Measurements from ENCODE around the gene PDE4D.

The PDE4D gene

DNA sequence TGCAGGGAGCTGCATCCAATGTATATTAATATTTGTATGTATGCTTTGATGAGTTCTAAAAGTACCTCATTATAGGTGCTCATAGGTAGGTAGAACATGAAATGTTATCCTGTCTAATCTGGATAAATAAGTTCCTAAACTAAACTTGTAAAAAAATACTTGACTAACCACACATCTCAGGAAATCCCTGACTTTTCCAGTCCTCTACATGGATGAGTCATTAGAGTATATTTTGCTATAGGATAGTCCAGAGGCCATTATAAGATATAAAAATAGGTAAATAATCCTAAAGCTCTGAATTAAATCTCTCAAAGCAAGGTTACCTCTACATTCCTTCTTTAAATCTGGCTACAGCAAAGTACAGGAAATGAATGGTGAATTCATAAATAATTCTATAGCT is 906.3 kb downstream of the PDE4D start:
- Histone ChIP-seq H3K4me1 (ENCODE audit: insufficient read depth, insufficient read length) (no peaks in the 10 kb centered on the region), H3K9ac (ENCODE audit: insufficient read length, low read depth) (no peak overlapping the region), H3K27me3 (ENCODE audit: insufficient read depth, insufficient read length) (no peaks in the 10 kb centered on the region), H3K4me3 (ENCODE audit: insufficient read length, low read depth) (no peak overlapping the region), H3K36me3 (ENCODE audit: insufficient read depth, insufficient read length, low read length) (peaks cover 31% of the 10 kb centered on the region), H3K9me3 (ENCODE audit: insufficient read depth, low read length) (no peaks in the 10 kb centered on the region)
- DNase-seq (ENCODE audit: low read depth, low spot score): no peak
- TF ChIP-seq ZNF274 (IDR thresholded peaks at IDR 0.05; ENCODE audit: low read depth, low read length): no peak
- TF ChIP-seq SUZ12 (IDR thresholded peaks at IDR 0.05; ENCODE audit: extremely low read depth, insufficient read depth, insufficient read length): no peak
- TF ChIP-seq YY1 (IDR thresholded peaks at IDR 0.05; ENCODE audit: insufficient read depth, insufficient read length): no peak

DNA sequence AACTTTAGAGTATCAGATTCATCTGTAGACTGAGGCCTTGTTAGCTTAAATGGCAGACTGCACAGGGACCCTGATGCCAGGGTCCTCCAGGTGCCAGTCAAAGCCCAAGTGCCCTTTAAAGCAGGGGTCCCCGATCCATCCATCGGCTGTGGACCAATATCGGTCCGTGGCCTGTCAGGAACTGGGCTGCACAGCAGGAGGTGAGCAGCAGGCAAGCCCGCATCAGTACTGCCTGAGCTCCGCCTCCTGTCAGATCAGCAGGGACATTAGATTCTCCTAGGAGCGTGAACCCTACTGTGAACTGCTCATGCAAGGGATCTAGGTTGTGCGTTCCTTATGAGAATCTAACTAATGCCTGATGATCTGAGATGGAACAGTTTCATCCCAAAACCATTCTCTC is 907.2 kb downstream of the PDE4D start:
- TF ChIP-seq ZNF274 (IDR thresholded peaks at IDR 0.05; ENCODE audit: low read depth, low read length): no peak
- DNase-seq (ENCODE audit: low read depth, low spot score): no peak

DNA sequence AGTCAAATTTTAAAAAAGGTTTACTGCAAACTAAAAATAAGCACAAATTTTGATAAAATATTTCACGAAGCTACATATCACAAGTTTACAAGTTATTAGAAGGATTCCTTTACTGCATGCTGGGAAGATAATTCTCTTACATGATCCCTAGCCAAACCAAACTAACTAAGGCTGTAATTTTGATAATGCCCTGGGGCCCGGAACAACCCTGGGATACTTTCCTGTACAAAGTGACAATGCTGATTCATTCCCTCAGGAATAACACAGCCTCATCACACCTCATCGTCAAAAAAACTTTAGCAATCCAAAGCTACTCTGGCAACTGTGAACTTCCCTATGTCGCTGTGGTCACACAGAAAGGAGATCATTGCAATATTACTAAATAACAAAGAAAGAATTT is 907.8 kb downstream of the PDE4D start:
- TF ChIP-seq SUZ12 (IDR thresholded peaks at IDR 0.05; ENCODE audit: extremely low read depth, insufficient read depth, insufficient read length): no peak
- TF ChIP-seq YY1 (IDR thresholded peaks at IDR 0.05; ENCODE audit: insufficient read depth, insufficient read length): no peak
- TF ChIP-seq ZNF274 (IDR thresholded peaks at IDR 0.05; ENCODE audit: low read depth, low read length): no peak
- DNase-seq (ENCODE audit: low read depth, low spot score): no peak
- H3K9ac ChIP-seq (ENCODE audit: insufficient read length, low read depth): no peak overlapping the region

More for the DNA sequence above, 907.2 kb downstream of the PDE4D start:
- peaks cover 36% of the 10 kb centered on the region for H3K36me3 ChIP-seq (ENCODE audit: insufficient read depth, insufficient read length, low read length)
- no peak overlapping the region for H3K4me3 ChIP-seq (ENCODE audit: insufficient read length, low read depth)
- H3K27me3 ChIP-seq (ENCODE audit: insufficient read depth, insufficient read length): no peaks in the 10 kb centered on the region
- H3K4me1 ChIP-seq (ENCODE audit: insufficient read depth, insufficient read length): no peaks in the 10 kb centered on the region
- no peaks in the 10 kb centered on the region for H3K9me3 ChIP-seq (ENCODE audit: insufficient read depth, low read length)
- no peak overlapping the region for H3K9ac ChIP-seq (ENCODE audit: insufficient read length, low read depth)

DNA sequence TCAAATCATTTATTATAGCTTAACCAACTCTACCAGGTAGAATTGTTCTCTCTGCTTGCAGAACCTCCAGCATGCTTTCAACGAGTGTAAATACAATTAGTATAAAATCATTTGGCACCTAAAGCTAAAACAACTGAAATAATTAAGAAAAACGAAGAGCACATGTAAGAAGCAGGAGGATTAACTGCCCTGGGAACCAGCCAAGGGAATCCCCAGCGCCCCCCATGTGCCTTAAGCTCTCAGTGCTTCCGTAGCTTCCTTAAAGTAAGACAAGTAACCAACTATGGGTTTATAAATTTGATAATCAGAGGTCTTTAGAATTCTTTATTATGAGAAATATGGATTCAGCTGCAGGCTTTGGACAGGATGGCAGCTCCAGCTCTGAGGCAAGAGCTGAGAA is 908.2 kb downstream of the PDE4D start:
- no peak overlapping the region for H3K4me3 ChIP-seq (ENCODE audit: insufficient read length, low read depth)
- H3K9ac ChIP-seq (ENCODE audit: insufficient read length, low read depth): no peak overlapping the region
- TF ChIP-seq YY1 (IDR thresholded peaks at IDR 0.05; ENCODE audit: insufficient read depth, insufficient read length) (no peak), ZNF274 (IDR thresholded peaks at IDR 0.05; ENCODE audit: low read depth, low read length) (no peak), SUZ12 (IDR thresholded peaks at IDR 0.05; ENCODE audit: extremely low read depth, insufficient read depth, insufficient read length) (no peak)
- no peaks in the 10 kb centered on the region for H3K27me3 ChIP-seq (ENCODE audit: insufficient read depth, insufficient read length)
- H3K9me3 ChIP-seq (ENCODE audit: insufficient read depth, low read length): no peaks in the 10 kb centered on the region
- DNase-seq (ENCODE audit: low read depth, low spot score): no peak
- H3K36me3 ChIP-seq (ENCODE audit: insufficient read depth, insufficient read length, low read length): peaks cover 36% of the 10 kb centered on the region
- H3K4me1 ChIP-seq (ENCODE audit: insufficient read depth, insufficient read length): no peaks in the 10 kb centered on the region

More for the DNA sequence above, 907.8 kb downstream of the PDE4D start:
- Histone ChIP-seq H3K4me1 (ENCODE audit: insufficient read depth, insufficient read length) (no peaks in the 10 kb centered on the region), H3K27me3 (ENCODE audit: insufficient read depth, insufficient read length) (no peaks in the 10 kb centered on the region), H3K9me3 (ENCODE audit: insufficient read depth, low read length) (no peaks in the 10 kb centered on the region), H3K4me3 (ENCODE audit: insufficient read length, low read depth) (no peak overlapping the region), H3K36me3 (ENCODE audit: insufficient read depth, insufficient read length, low read length) (peaks cover 36% of the 10 kb centered on the region)

DNA sequence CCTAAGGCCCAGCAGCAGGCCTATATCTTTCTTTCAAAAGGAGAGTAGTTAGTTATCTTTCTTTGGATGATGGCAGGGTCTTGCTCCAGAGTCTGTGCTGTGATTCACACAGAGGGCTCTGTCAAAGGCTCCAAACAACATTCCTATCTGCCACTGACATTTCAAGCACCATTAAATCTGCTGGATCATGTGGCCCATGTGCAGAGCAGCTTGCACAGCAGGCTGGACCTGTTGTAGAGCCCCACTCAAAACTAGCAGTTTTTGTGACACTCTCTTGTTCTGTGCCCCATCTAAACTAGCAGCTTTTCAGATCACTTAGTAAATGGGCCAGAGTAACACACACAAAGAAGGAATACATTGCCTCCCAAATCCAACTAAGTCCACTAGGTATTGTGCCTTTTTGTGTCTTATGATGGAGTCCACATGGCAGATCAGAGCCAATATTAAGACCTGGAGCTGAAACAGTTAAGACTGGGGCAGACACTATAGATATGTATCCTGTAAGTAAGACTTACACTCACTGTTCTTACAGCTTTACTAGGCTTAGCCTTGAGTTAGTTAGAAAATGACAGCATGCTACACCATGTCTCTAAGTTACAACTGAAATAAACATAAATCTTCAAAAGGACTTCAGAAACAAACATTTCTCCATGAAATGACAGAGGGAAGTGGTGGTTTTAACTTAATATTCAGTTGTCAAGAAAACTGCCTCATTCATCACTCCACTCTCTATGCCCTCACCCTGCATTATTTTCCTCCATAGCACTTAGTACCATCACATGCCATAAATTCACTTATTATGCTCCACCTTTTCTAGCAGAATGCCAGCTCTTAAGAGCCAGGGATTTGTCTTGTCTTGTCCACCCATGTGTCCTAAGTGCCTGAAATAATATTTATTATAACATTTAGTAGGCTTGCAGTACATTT is 909.7 kb downstream of the PDE4D start:
- Histone ChIP-seq H3K4me3 (ENCODE audit: insufficient read length, low read depth) (no peak overlapping the region), H3K9ac (ENCODE audit: insufficient read length, low read depth) (no peak overlapping the region), H3K9me3 (ENCODE audit: insufficient read depth, low read length) (no peaks in the 10 kb centered on the region), H3K27me3 (ENCODE audit: insufficient read depth, insufficient read length) (no peaks in the 10 kb centered on the region), H3K36me3 (ENCODE audit: insufficient read depth, insufficient read length, low read length) (peaks cover 29% of the 10 kb centered on the region), H3K4me1 (ENCODE audit: insufficient read depth, insufficient read length) (no peaks in the 10 kb centered on the region)
- TF ChIP-seq ZNF274 (IDR thresholded peaks at IDR 0.05; ENCODE audit: low read depth, low read length): no peak
- DNase-seq (ENCODE audit: low read depth, low spot score): no peak

DNA sequence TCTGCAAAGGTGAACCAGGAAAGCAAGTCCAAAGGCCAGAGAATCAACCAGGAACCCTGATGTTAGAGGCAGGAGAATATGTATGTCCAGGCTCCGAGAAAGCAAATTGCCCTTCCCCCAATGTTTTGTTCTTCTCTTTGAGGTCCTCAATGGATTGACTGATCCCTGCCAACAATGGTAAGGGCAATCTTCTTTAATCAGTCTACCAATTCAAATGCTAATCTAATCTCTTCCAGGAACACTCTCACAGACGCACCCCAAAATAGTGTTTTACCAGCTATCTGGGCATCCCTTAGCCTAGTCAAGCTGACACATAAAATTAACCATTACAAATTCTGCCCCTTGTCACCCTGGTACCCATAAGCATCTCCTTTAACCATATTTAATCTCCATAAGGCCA is 912.6 kb downstream of the PDE4D start:
- TF ChIP-seq SUZ12 (IDR thresholded peaks at IDR 0.05; ENCODE audit: extremely low read depth, insufficient read depth, insufficient read length) (no peak), YY1 (IDR thresholded peaks at IDR 0.05; ENCODE audit: insufficient read depth, insufficient read length) (no peak), ZNF274 (IDR thresholded peaks at IDR 0.05; ENCODE audit: low read depth, low read length) (no peak)
- no peak for DNase-seq (ENCODE audit: low read depth, low spot score)
- H3K36me3 ChIP-seq (ENCODE audit: insufficient read depth, insufficient read length, low read length): peaks cover 34% of the 10 kb centered on the region

DNA sequence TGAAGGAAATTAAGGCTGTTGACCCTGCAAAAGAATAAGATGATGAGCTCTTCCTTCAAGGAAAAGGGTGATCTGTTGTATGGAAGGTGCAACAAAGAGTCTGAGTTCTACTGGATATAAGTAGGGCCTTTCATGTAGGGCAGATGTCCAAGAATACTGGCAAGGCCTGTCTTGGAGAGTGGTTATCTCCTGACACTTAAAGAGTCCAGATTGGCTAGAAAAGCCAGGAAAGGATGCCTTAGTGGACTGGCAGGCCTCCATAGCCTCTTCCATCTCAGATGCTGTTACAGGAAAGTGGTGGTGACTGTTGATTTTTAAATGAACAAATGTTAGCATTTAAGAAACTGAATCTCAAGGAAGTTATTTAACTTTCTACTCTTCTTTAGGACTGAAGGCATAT is 914.4 kb downstream of the PDE4D start:
- Histone ChIP-seq H3K27me3 (ENCODE audit: insufficient read depth, insufficient read length) (no peaks in the 10 kb centered on the region), H3K4me1 (ENCODE audit: insufficient read depth, insufficient read length) (no peaks in the 10 kb centered on the region), H3K9ac (ENCODE audit: insufficient read length, low read depth) (no peak overlapping the region), H3K36me3 (ENCODE audit: insufficient read depth, insufficient read length, low read length) (peaks cover 50% of the 10 kb centered on the region), H3K4me3 (ENCODE audit: insufficient read length, low read depth) (no peak overlapping the region), H3K9me3 (ENCODE audit: insufficient read depth, low read length) (no peaks in the 10 kb centered on the region)
- no peak for DNase-seq (ENCODE audit: low read depth, low spot score)
- TF ChIP-seq SUZ12 (IDR thresholded peaks at IDR 0.05; ENCODE audit: extremely low read depth, insufficient read depth, insufficient read length) (no peak), YY1 (IDR thresholded peaks at IDR 0.05; ENCODE audit: insufficient read depth, insufficient read length) (no peak), ZNF274 (IDR thresholded peaks at IDR 0.05; ENCODE audit: low read depth, low read length) (no peak)

More for the DNA sequence above, 912.6 kb downstream of the PDE4D start:
- H3K9ac ChIP-seq (ENCODE audit: insufficient read length, low read depth): no peak overlapping the region
- H3K9me3 ChIP-seq (ENCODE audit: insufficient read depth, low read length): no peaks in the 10 kb centered on the region
- no peaks in the 10 kb centered on the region for H3K4me1 ChIP-seq (ENCODE audit: insufficient read depth, insufficient read length)
- H3K4me3 ChIP-seq (ENCODE audit: insufficient read length, low read depth): no peak overlapping the region
- no peaks in the 10 kb centered on the region for H3K27me3 ChIP-seq (ENCODE audit: insufficient read depth, insufficient read length)

Data from NT2/D1 (cell line).